TTC549 (cell line): ENCODE data around the gene CNDP2.
"Not testable (repeated sequence)": the region's sequence is repeated elsewhere in the genome, so short reads cannot be mapped to it uniquely, and the experiment has no call there.

Experiments
- FAIRE-seq: peaks from 2 replicates; lab custom pipeline; 2012; peaks lifted over from hg19 to GRCh38; lab: Jason Lieb, UNC

CNDP2 gene

GRCh38 chr18:74519320-74520095 lies 23.3 kb downstream of the CNDP2 start:
- no peak for FAIRE-seq

DNA sequence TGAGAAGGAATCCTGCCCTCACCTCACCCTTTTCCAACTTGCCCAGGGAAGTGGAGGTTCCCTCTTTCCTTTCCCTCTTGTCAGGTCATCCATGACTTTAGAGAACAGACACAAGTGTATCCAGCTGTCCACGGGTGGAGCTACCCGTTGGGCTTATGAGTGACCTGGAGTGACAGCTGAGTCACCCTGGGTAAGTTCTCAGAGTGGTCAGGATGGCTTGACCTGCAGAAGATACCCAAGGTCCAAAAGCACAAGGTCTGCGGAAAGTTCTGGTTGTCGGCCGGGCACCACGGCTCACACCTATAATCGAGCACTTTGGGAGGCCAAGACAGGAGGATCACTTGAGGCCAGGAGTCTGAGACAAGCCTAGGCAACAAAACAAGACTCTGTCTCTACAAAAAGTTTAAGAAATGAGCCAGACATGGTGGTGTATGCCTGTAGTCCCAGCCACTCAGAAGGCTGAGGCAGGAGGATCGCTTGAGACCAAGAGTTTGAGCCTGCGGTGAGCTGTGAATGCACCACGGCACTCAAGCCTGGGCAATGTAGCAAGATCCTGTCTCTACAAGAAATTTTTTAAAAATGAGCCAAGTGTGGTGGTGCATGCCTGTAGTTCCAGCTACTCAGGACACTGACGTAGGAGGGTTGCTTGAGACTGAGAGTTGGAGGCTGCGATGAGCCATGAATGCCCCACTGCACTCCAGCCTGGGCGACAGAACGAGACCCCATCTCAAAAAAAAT lies 24.1 kb downstream of the CNDP2 start:
- no peak for FAIRE-seq

DNA sequence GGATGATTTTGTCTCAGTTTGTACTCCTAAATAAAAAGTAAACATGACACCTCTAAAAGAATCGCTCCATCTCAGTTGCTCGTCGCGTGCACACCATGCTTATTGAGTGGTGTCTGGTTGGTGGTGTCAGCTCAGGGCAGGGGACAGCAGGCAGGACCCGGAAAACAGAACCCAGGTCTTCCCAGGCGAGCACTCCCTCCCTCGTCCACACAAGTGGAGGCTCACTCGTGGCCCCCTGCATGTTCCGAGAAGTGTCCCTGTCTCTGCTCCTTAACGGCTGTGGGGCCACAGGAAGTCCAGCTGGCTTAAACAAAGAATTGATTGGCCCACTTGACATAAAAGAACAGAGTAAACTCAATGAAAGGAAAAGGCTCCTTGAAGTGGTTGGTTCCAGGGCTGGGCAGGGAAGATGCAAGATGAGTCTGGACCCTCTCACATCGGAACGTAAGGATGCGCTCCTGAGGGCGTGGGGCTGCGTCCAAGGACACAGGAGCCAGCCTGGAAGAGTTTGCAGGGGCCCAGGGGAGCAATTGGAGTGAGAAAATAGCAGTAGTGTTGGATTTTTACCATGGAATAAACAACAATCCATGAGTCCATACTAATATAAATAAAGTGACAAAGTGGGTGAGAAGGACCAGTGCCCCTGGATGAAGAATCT lies 25.0 kb downstream of the CNDP2 start:
- no peak for FAIRE-seq

DNA sequence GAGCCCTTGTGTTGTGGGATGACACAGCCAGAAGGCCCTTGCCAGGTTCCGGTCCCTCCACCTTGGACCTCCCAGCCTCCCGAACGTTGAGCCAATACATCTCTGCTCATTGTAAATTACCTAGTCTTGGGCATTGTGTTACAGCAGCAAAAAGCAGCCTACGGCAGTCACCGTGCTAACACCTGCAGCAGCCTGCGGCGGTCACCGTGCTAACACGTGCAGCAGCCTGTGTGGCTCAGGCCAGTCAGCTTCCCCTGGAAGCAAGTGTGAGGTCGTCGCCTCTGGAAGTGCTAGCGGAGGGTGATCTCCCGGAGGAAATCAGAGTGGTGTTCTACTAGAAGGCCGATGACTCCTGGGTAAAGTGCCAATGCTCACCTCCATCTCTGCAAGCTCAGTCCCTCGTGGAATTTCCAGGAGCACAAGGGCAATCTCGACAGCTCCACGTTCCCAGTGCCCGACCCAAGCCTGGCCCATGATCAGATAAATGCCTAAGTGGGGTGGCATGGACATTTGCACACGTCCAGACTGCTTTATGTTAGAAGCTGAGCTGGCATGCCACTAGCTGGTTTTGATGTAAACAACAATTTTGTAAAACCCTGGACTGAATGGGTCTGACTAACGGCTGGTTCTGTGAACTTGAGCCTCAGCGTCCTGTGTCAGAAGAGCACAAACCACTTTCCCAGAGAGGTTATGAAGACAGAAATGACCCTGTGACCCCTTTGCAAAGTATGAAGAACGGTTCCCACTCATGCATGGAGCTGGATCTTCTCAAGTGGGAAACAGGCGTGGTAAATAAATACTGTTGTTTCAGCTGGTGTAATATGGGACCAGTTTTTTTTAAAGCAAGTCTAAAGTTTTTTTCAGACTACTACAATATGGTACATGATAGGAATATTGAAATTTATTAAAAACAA lies 26.7 kb downstream of the CNDP2 start:
- FAIRE-seq, result no peak

- FAIRE-seq, result no peak
Observed at GRCh38 chr18:74524097-74524496, 27.9 kb downstream of the CNDP2 start.

DNA sequence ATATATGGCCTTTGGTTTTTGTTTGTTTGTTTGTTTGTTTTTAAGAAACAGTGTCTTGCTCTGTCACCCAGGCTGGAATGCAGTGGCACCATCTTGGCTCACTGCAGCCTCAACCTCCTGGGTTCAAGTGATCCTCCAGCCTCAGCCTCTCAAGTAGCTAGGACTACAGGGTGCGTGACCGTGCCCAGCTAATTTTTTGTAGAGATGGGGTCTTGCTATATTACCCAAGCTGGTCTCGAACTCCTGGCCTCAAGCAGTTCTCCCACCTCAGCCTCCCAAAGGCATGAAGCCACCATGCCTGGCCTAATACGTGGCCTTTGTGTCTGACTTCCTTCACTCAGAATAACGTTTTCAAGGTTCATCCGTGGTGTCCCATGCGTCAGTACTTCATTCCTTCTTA lies 28.8 kb downstream of the CNDP2 start:
- FAIRE-seq, result not testable (repeated sequence)

DNA sequence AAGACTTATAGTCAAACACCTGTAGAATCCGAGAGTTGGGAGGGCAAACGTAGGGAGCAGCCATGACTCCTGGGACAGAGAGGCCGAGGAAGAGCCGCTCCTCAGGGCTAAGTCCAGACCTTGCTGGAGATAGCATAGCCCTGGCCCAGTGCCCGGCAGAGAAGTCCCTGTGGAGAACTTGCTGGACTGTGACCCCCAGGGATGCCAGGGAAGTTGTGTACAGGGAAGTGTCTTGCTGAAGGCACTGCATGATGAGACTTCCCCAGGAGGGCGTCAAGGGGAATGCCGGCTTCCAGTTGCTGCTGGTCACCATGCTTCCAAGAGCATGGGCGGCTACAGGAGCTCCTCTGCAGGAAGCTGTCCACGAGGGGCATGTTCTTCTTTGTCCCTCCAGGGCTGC lies 29.6 kb downstream of the CNDP2 start:
- no peak for FAIRE-seq

GRCh38 chr18:74526488-74526887 lies 30.3 kb downstream of the CNDP2 start:
- FAIRE-seq, result no peak

DNA sequence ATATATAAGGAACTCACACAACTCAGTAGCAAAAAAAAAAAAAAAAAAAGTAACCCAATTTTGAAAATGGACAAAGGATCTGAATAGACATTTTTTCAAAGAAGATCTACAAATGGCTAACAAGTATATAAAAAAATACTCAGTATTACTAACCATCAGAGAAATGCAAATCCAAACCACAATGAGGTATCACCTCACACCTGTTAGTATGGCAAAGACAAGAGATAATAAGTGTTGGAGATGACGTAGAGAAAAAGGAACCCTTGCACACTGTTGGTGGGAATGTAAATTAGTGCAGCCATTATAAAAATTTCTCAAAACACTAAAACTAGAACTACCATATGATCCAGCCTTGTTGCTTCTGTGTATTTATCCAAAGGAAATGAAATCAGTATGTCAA lies 32.3 kb downstream of the CNDP2 start:
- FAIRE-seq, result no peak

DNA sequence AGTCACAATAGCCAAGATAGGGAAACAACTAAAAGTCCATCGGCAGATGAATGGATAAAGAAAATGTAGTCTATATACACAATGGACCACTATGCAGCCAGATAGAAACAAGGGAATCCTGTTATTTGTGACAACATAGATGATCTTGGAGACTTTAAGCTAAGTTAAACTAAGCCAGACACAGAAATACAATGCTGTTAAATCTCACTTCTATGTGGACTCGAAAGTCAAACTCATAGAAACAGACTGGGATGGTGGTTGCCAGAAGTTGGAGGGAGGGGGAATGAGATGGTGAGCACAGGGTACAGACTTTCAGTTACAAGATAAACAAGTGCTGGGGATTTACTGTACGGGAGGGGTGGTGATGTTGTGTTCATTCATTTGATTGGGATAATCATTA lies 32.8 kb downstream of the CNDP2 start:
- FAIRE-seq, result no peak

- FAIRE-seq, result no peak
Observed at GRCh38 chr18:74529378-74529777, 33.2 kb downstream of the CNDP2 start.

- no peak for FAIRE-seq
Observed at GRCh38 chr18:74529811-74530583, 33.8 kb downstream of the CNDP2 start.

DNA sequence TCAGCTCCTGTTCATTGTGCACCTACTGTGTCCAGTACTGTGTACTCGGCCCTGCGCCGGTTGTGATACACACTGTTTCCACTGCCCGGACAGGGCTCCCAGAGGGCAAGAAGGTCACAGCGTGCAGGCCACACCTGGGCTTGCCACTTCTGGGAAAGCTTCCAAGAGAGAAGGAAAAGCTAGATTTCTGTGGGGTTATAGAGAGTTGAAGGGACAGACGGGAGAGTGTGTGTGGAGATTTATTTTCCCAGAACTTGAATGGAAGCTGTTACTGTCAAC lies 34.4 kb downstream of the CNDP2 start:
- no peak for FAIRE-seq

DNA sequence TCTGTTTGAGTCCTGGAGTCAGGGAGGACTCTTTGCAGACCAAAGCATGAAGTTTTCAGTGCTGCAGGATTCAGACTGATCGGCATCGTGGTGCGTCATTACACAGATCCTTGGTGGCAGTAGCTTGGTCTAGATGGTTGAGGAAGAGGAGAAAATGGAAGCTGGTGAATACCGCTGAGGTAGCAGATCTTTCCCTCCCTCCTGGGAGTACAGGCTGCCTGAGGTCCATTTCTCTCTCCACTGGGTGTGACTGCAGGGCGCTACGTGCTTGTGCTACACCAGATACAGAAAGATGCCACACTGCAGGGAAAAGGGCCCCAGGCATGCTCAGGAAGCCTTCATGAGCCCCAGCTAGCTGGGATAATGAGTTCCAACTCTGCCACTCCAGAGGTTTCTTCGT lies 34.9 kb downstream of the CNDP2 start:
- no peak for FAIRE-seq

DNA sequence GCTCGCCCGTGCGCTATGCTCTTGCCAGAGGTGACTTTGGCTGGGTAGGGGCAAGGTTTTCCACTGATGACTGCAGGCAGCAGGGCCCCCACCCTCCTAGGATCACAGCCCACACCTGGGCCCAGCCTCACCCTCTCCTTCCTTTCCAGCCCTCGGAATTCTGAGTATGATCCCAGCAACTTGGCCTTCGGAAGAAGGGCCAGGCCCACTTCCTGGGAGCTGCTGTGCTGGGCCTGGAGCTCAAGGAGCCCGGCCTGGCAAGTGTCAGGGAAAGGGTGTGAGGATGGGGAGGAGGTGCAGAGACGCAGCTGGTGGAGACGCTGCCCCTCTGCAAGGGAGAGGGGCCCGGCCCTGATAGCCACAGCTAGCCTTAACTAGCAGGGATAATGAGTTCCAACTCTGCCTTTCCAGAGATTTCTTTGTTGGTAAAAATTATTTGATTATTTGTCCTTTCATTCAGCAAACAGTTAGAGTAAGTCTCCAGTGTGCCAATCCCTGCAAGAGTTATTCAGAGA lies 36.4 kb downstream of the CNDP2 start:
- no peak for FAIRE-seq

GRCh38 chr18:74533666-74534065 lies 37.5 kb downstream of the CNDP2 start:
- FAIRE-seq, result no peak

DNA sequence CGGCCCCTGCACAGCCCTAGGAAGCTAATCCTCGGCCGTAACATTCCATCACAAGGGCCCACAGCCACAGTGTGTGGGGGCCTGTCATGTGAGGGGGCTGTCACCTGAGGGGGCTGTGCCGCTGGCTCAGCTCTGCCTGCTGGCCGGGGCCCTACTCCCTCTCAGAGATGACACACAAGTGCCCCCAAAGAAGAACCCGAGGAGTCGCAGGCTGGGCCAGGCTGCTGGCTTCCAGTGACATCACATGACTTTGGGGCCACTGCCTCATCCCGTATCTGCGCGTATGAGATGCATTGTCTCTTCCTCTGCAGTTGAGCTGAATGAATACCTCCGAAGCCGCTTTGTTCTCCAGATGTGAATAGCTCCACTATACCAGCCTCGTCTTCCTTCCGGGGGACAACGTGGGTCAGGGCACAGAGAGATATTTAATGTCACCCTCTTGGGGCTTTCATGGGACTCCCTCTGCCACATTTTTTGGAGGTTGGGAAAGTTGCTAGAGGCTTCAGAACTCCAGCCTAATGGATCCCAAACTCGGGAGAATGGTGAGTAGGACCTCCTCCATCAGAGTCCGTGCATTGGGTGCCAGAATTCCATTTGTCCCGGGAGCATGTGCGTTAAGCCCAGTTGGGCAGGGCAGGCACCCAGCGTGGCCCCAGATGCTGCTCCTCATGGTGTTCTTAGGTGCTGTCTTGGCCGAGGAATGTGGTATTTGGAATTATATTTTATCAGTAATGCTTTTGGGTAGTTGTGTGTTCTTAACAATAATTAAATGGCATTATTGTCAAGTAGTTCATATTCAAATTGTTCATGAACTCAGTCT lies 38.2 kb downstream of the CNDP2 start, which contains the start of gene CNDP1:
Gene CNDP1, plus strand, starts transcription at position 351 of the 820 bp plus-strand sequence. Its CDS starts 168 bp downstream, at position 519.
- no peak for FAIRE-seq

DNA sequence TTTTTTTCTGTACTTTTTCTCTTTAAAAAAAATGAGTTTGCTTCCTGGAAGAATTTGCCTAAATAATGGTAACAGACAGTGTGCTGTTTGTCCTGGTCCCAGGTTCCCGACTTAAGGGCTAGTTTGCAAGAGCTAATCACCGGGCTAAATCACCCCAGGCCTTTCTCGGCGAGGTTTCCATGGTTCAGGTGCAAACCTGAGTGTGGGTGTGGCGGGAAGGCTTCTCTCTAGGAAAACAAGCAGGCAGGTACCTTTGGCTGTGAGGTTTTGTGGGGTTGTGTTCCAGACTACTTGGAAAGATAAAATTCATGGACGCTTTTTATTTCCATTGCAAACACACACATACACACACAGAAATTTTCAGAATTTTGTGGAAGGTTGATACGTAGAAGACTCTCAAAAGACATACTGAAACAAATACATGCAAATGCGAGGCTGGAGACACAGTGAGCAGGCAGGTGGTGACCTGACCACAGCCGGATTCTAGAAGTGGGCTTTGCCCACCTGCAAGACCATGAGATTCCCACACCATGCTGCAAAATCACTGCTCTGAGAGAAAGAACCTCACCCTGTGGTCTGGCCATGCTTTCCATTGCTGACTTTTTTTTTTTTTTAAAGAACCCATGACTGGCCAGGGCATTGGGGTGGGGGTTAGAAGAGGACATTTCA lies 39.0 kb downstream of the CNDP2 start:
- no peak for FAIRE-seq

DNA sequence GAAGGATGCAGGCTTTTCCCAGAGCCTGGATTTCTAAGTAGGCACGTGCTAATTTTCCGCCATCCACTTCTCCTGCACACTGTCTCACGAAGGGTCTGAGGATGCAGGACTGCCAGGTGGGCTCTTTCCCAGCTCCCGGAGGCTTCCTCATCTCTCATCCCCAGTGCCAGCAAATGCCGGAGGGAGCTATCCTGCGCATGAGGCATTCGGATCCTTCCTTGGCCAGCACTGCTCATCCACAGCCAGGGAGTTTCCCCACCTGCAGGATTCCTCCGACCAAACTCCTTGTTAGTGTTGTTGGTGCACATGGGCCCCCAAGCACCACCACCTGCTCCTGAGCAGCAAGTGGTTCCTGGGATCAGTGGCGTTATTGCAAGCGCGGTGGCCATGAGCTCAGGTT lies 43.1 kb downstream of the CNDP2 start:
- FAIRE-seq, result no peak
